Measurements from ENCODE around the gene PCDHB7. TPM values are rescaled to one million over a fixed set of nuclear protein-coding genes. Genes with fewer than 3 reads are reported as not detected.
"Not testable (repeated sequence)": the region's sequence is repeated elsewhere in the genome, so short reads cannot be mapped to it uniquely, and the experiment has no call there.

PCDHB7 gene
- total RNA-seq, 1 donor from 2014 or later: not detected

- intact Hi-C loops (cut with micrococcal nuclease): loop anchor here (2.0 kb wide), 1 partner anchor 35 kb away; no protein-coding TSS in a partner anchor
Observed at GRCh38 chr5:141179371-141179770, 6.9 kb downstream of the PCDHB7 start.

- intact Hi-C loops (cut with micrococcal nuclease): loop anchor here (2.0 to 10.0 kb wide), 2 partner anchors 35 to 335 kb away; partner anchors contain the start of genes PCDHA8 and PCDHA9
Observed at GRCh38 chr5:141179876-141180275, 7.4 kb downstream of the PCDHB7 start.

- intact Hi-C loops (cut with micrococcal nuclease): loop anchor here (10.0 kb wide), 1 partner anchor 336 kb away; the partner anchor contains the start of genes PCDHA8 and PCDHA9
Observed at GRCh38 chr5:141180313-141180712, 7.9 kb downstream of the PCDHB7 start.

DNA sequence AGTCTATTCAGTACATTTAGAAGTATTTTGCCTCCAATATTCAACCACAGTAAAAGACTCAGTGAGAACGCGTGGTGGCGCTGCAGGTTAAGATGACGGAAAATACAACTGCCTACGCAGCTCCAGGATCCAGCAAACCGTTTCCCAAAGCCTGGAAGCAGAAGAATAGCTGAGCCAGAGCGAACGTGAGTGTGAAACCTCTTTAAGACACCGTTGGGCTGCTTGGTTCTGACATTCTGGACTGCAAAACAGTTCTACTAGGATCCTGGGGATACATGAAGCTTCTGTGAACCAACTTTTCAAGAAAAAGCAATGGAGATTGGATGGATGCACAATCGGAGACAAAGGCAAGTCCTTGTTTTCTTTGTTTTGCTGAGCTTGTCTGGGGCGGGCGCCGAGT, 9.8 kb downstream of the PCDHB7 start, which contains the start of gene PCDHB16:
PCDHB16 (plus strand) TSS at position 140 of the 400 bp plus-strand sequence; CDS start at position 313, 173 bp downstream.
- intact Hi-C loops (cut with micrococcal nuclease): loop anchor here (10.0 kb wide), 1 partner anchor 337 kb away; the partner anchor contains the start of genes PCDHA8 and PCDHA9

DNA sequence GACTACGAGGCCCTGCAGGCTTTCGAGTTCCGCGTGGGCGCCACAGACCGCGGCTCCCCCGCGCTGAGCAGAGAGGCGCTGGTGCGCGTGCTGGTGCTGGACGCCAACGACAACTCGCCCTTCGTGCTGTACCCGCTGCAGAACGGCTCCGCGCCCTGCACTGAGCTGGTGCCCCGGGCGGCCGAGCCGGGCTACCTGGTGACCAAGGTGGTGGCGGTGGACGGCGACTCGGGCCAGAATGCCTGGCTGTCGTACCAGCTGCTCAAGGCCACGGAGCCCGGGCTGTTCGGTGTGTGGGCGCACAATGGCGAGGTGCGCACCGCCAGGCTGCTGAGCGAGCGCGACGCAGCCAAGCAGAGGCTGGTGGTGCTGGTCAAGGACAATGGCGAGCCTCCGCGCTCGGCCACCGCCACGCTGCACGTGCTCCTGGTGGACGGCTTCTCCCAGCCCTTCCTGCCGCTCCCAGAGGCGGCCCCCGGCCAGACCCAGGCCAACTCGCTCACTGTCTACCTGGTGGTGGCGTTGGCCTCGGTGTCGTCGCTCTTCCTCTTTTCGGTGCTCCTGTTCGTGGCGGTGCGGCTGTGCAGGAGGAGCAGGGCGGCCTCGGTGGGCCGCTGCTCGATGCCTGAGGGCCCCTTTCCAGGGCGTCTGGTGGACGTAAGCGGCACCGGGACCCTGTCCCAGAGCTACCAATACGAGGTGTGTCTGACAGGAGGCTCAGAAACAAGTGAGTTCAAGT, 11.8 kb downstream of the PCDHB7 start:
- intact Hi-C loops (cut with micrococcal nuclease): loop anchor here (10.0 kb wide), 1 partner anchor 339 kb away; the partner anchor contains the start of genes PCDHA8 and PCDHA9

DNA sequence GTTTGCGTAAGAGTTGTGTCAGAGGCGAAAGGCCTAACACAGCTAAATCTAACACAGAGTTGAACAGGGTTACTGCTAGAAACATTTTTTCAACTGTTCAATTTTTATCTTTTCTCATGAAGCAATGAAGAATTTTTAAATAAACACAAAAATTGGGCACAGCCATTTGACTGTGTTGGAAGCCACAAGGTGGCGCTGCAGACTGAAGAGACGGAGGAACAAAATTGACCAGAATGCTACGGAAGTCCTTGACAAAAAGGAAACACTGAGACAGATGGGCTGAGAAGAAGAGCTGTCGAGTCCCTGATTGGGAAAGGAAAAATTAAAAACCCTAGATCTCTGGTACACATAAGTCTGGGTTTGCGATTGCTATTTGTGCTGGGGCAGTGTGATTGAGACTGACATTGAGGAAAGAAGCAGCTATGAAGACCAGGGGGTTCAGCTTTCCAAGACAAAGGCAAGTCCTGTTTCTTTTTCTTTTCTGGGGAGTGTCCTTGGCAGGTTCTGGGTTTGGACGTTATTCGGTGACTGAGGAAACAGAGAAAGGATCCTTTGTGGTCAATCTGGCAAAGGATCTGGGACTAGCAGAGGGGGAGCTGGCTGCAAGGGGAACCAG, 14.6 kb downstream of the PCDHB7 start, which contains the start of gene PCDHB9:
PCDHB9 (plus strand) TSS at position 265 of the 616 bp plus-strand sequence; CDS start at position 423, 158 bp downstream.
- intact Hi-C loops (cut with micrococcal nuclease): loop anchor here (5.0 to 10.0 kb wide), 2 partner anchors 342 to 370 kb away; partner anchors contain the start of genes PCDHA8 and PCDHA9

DNA sequence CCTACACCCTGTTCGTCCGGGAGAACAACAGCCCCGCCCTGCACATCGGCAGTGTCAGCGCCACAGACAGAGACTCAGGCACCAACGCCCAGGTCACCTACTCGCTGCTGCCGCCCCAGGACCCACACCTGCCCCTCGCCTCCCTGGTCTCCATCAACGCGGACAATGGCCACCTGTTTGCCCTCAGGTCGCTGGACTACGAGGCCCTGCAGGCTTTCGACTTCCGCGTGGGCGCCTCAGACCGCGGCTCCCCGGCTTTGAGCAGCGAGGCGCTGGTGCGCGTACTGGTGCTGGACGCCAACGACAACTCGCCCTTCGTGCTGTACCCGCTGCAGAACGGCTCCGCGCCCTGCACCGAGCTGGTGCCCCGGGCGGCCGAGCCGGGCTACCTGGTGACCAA, 16.2 kb downstream of the PCDHB7 start:
- intact Hi-C loops (cut with micrococcal nuclease): loop anchor here (5.0 to 10.0 kb wide), 2 partner anchors 344 to 369 kb away; partner anchors contain the start of genes PCDHA8 and PCDHA9

GRCh38 chr5:141189131-141189530, 16.7 kb downstream of the PCDHB7 start:
- intact Hi-C loops (cut with micrococcal nuclease): loop anchor here (5.0 to 10.0 kb wide), 2 partner anchors 344 to 368 kb away; partner anchors contain the start of genes PCDHA8 and PCDHA9

- intact Hi-C loops (cut with micrococcal nuclease): loop anchor here (10.0 kb wide), 1 partner anchor 173 kb away; the partner anchor contains the start of gene PCDHGA5
Observed at GRCh38 chr5:141192110-141192725, 19.8 kb downstream of the PCDHB7 start, which contains the start of gene PCDHB10. Gene PCDHB10, plus strand, starts transcription at chr5:141192353. Its CDS starts 200 bp downstream, at chr5:141192553.

- intact Hi-C loops (cut with micrococcal nuclease): loop anchor here (10.0 kb wide), 1 partner anchor 170 kb away; the partner anchor contains the start of gene PCDHGA5
Observed at GRCh38 chr5:141194332-141194731, 21.9 kb downstream of the PCDHB7 start.

- intact Hi-C loops (cut with micrococcal nuclease): loop anchor here (10.0 kb wide), 1 partner anchor 168 kb away; the partner anchor contains the start of gene PCDHGA5
Observed at GRCh38 chr5:141196363-141196762, 23.9 kb downstream of the PCDHB7 start.

GRCh38 chr5:141199359-141200235, 27.2 kb downstream of the PCDHB7 start, which contains the start of gene PCDHB11:
Gene PCDHB11, plus strand, starts transcription at chr5:141199627. Its CDS starts 148 bp downstream, at chr5:141199775.
- intact Hi-C loops (cut with micrococcal nuclease): loop anchor here (10.0 kb wide), 1 partner anchor 165 kb away; the partner anchor contains the start of gene PCDHGA5

DNA sequence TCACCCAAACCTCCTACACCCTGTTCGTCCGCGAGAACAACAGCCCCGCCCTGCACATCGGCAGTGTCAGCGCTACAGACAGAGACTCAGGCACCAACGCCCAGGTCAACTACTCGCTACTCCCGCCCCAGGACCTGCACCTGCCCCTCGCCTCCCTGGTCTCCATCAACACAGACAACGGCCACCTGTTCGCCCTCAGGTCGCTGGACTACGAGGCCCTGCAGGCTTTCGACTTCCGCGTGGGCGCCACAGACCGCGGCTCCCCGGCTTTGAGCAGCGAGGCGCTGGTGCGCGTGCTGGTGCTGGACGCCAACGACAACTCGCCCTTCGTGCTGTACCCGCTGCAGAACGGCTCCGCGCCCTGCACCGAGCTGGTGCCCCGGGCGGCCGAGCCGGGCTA, 28.7 kb downstream of the PCDHB7 start:
- intact Hi-C loops (cut with micrococcal nuclease): not testable (repeated sequence)

- intact Hi-C loops (cut with micrococcal nuclease): not testable (repeated sequence)
Observed at GRCh38 chr5:141201646-141202045, 29.2 kb downstream of the PCDHB7 start.

DNA sequence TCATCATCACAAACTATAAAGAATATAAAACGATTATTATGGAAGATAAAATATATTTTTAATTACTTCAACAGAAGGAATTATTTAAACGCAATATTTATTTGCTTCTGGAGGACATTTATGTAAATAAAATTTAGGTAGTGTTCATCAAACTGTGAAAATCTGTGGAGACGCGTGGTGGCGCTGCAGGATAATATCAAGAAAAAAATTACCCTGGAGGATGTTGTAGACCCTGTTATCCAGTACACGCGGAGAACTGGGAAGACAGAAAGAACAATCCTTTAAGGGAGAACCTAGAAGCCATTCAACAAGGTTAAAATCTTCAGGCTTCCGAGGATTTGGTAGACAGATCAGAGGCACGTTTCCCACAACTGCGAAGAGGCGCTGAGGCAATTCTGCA, 36.0 kb downstream of the PCDHB7 start, which contains the start of gene PCDHB12:
PCDHB12 (plus strand) TSS at position 242 of the 400 bp plus-strand sequence. CDS start 189 bp downstream, outside the sequence.
- intact Hi-C loops (cut with micrococcal nuclease): no loop called here

GRCh38 chr5:141210281-141210680, 37.8 kb downstream of the PCDHB7 start:
- intact Hi-C loops (cut with micrococcal nuclease): not testable (repeated sequence)

DNA sequence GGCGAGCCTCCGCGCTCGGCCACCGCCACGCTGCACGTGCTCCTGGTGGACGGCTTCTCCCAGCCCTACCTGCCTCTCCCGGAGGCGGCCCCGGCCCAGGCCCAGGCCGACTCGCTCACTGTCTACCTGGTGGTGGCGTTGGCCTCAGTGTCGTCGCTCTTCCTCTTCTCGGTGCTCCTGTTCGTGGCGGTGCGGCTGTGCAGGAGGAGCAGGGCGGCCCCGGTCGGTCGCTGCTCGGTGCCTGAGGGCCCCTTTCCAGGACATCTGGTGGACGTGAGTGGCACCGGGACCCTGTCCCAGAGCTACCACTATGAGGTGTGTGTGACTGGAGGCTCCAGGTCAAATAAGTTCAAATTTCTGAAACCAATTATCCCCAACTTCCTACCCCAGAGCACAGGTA, 38.4 kb downstream of the PCDHB7 start:
- intact Hi-C loops (cut with micrococcal nuclease): not testable (repeated sequence)

- intact Hi-C loops (cut with micrococcal nuclease): loop anchor here (2.0 kb wide), 1 partner anchor 35 kb away; no protein-coding TSS in a partner anchor
Observed at GRCh38 chr5:141213656-141214339, 41.4 kb downstream of the PCDHB7 start, which contains the start of gene PCDHB13. Gene PCDHB13, plus strand, starts transcription at chr5:141213919. Its CDS starts 205 bp downstream, at chr5:141214124.

DNA sequence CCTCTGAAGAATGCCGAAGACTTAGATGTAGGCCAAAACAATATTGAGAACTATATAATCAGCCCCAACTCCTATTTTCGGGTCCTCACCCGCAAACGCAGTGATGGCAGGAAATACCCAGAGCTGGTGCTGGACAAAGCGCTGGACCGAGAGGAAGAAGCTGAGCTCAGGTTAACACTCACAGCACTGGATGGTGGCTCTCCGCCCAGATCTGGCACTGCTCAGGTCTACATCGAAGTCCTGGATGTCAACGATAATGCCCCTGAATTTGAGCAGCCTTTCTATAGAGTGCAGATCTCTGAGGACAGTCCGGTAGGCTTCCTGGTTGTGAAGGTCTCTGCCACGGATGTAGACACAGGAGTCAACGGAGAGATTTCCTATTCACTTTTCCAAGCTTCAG, 42.1 kb downstream of the PCDHB7 start:
- intact Hi-C loops (cut with micrococcal nuclease): loop anchor here (2.0 kb wide), 1 partner anchor 36 kb away; no protein-coding TSS in a partner anchor

Measured in T-helper 1 cell treated with Interleukin-12 subunit alpha and Interleukin-12 subunit beta and Interleukin-4 antibody, amounts not matched to agents 30 ng/mL and 1 ng/mL, for 36 hours (primary cell).